Stimulated activated CD4-positive, alpha-beta T cell treated with anti-CD3 and anti-CD28 coated beads, Interleukin-15, amount 100 ng/mL, for 24 hours (primary cell): ENCODE data around the gene SPATA12.

Experiments used
- DNase-seq: peaks from one replicate; pipeline ENCODE4 v3.0.0-alpha.2; 2020

The SPATA12 gene

DNA sequence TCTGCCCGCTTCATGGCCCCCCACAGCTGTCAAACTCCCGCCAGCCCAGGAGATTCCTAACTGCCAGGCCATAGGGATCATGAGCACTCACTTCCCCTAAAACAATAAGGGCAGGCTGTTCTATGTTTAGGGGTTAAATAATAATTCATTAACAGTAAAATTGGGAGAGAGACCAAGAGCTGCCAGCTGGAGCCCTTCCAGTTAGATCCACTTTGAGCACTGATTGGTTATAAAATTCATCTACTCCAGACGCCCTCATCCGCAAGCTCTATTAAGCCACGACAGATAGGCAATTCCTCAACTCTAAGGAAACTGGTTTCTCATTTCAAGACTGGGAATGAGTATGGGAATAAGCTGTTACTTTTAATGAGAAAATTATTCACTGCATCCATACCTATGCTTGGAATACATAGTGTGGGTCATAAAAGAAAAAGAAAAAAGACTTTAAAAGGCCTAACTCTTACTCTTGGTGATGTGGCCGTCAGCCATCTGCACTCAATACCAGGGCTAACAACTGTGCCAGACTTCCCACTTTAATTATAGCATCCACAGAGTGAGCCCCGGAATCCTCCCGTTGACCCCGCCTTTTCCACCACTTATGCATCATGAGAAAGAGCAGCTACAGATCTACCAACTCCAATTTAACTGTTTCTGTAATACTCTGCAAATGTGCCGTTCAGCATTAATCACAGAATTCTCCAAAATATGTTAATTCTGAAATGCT lies 60.1 kb downstream of the SPATA12 start:
- no peak for DNase-seq
